GM12875 (cell line): Measurements from ENCODE around the gene SCAF1.
A peak's percentile ranks its signal among the peaks of the same experiment; 100 is the strongest.

Source experiments
- H3K4me3 ChIP-seq: one replicate; pipeline ENCODE4 v1.5.1; 2011; ENCODE audit warnings: low read depth, low read length, control low read depth
- TF ChIP-seq, protein P1 (sequence below): IDR thresholded peaks from 2 replicates; pipeline ENCODE4 v1.5.1; 2011; ENCODE audit warnings: low read depth, mild to moderate bottlenecking, control low read depth, inconsistent platforms, low read length, moderate library complexity, borderline replicate concordance; ENCODE audit not compliant: insufficient read depth

Gene SCAF1

DNA sequence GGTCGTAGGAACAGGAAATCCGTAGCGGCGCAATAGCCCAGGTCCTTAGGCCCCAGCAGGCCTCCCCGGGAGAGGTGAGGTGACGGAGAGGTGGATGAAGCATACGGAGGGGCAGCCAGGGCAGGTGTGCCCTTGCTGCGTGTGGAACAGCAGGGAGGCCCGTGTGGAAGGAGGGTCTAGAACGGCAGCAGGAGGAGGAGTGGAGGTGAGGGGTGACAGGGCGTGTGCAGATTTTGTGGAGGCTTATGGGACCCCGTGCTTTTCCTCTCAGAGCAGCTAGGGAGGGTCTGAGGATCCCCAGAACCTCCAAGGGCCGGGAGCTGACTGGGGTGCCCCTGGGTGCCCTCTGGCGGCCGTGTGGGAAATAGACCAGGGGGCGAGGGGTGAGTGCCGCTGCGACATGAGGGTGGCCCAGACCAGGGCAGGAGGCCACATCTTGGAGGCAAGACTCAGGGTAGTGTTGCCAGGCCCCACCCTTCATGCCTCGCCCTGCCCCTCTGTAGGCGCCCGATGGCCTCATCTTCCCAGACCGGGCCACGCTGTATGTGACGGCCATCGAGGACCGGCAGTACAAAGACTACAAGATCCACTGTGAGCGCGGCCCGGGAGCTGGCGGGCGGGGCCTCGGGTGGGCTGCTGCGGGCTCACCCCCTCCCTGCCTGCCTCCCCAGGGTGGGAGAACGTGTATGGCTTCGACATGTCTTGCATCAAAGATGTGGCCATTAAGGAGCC, 42.4 kb downstream of the SCAF1 start:
- H3K4me3 ChIP-seq = no peak overlapping the region
- TF ChIP-seq, protein P1, sequence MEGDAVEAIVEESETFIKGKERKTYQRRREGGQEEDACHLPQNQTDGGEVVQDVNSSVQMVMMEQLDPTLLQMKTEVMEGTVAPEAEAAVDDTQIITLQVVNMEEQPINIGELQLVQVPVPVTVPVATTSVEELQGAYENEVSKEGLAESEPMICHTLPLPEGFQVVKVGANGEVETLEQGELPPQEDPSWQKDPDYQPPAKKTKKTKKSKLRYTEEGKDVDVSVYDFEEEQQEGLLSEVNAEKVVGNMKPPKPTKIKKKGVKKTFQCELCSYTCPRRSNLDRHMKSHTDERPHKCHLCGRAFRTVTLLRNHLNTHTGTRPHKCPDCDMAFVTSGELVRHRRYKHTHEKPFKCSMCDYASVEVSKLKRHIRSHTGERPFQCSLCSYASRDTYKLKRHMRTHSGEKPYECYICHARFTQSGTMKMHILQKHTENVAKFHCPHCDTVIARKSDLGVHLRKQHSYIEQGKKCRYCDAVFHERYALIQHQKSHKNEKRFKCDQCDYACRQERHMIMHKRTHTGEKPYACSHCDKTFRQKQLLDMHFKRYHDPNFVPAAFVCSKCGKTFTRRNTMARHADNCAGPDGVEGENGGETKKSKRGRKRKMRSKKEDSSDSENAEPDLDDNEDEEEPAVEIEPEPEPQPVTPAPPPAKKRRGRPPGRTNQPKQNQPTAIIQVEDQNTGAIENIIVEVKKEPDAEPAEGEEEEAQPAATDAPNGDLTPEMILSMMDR = peak; percentile 79

- TF ChIP-seq, protein P1 = no peak
- no peak overlapping the region for H3K4me3 ChIP-seq
Observed at GRCh38 chr19:49684983-49685553, 43.1 kb downstream of the SCAF1 start.

DNA sequence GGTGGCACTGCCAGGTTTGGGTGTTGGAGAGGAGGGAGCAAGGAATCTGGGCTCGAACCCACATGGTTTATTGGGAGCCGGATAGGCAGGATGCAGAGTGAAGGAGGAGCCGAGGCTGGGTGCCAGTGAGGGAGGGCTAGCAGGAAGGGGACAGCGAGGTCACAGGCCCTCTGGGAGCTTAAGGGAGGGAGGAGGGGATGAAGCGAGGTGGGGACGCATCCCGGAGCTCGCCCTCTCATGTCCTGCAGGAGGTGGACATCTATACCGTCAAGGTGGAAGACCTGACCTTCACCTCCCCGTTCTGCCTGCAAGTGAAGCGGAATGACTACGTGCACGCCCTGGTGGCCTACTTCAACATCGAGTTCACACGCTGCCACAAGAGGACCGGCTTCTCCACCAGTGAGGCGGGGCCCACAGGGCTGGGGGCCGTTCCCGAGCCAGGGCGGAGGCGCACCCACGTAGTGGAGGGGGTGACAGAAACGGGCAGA, 43.9 kb downstream of the SCAF1 start:
- TF ChIP-seq, protein P1 = no peak
- H3K4me3 ChIP-seq = no peak overlapping the region

- TF ChIP-seq, protein P1 = no peak
- H3K4me3 ChIP-seq = no peak overlapping the region
Observed at GRCh38 chr19:49686503-49687088, 44.6 kb downstream of the SCAF1 start.

DNA sequence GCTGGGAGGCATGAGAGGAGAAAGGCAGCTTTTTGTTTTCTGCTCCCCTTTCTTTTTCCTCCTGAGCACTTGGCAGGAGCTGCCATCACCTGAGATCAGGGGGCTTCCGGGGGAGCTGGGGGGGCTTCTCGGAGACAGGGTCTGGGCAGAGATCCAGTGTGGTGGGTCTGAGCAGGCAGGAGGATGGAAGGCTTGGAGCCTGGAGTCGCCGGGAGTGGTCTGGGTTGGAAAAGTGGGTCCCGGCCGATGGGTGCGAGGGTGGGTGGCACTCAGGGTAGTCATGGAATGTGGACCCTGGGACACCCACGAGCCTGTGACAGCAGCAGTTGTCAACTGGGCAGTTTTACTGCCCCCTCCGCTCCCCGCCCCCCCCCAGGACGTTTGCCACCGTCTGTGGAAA, 45.1 kb downstream of the SCAF1 start:
- H3K4me3 ChIP-seq = no peak overlapping the region
- TF ChIP-seq, protein P1 = no peak

DNA sequence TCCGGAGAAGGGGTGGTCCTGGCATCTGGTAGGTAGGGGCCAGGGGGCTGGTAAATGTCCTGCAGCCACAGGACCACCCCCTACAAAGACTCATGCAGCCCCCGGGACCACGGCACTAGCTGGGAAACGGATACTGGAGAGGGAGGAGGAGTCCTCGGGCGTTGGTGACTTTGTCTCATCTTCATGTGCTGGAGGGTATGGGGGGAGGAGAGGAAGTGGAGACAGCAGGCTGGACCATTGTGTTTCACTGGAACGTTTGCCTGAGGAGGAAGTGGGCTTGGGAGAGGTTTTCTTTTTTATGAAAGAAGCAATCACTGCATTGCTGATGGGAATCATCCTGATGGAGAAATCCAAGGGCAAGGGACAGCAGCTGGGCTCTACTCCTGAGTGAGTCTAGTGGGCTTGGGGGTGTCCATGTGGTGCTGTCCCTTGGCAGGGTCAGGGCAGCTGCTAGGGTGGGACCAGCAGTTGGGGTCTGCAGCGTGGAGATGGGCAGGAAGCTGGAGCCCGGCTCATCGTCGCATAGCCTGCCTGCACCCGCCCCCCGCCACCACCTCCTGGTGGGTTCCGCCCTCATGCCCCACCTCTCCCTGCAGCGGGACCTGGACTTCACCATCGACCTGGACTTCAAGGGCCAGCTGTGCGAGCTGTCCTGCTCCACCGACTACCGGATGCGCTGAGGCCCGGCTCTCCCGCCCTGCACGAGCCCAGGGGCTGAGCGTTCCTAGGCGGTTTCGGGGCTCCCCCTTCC, 45.7 kb downstream of the SCAF1 start:
- H3K4me3 ChIP-seq = no peak overlapping the region
- TF ChIP-seq, protein P1 = no peak
